GM19452 (cell line): Measurements from ENCODE around the gene GPR148.
"Not testable (repeated sequence)": the region's sequence is repeated elsewhere in the genome, so short reads cannot be mapped to it uniquely, and the experiment has no call there.

ENCODE experiments used
- ATAC-seq: cut with Tn5 transposase; IDR thresholded peaks from one replicate; pipeline ENCODE4 v1.9.1; 2021; ENCODE audit not compliant: unreplicated experiment

GPR148 gene, protein sequence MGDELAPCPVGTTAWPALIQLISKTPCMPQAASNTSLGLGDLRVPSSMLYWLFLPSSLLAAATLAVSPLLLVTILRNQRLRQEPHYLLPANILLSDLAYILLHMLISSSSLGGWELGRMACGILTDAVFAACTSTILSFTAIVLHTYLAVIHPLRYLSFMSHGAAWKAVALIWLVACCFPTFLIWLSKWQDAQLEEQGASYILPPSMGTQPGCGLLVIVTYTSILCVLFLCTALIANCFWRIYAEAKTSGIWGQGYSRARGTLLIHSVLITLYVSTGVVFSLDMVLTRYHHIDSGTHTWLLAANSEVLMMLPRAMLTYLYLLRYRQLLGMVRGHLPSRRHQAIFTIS

DNA sequence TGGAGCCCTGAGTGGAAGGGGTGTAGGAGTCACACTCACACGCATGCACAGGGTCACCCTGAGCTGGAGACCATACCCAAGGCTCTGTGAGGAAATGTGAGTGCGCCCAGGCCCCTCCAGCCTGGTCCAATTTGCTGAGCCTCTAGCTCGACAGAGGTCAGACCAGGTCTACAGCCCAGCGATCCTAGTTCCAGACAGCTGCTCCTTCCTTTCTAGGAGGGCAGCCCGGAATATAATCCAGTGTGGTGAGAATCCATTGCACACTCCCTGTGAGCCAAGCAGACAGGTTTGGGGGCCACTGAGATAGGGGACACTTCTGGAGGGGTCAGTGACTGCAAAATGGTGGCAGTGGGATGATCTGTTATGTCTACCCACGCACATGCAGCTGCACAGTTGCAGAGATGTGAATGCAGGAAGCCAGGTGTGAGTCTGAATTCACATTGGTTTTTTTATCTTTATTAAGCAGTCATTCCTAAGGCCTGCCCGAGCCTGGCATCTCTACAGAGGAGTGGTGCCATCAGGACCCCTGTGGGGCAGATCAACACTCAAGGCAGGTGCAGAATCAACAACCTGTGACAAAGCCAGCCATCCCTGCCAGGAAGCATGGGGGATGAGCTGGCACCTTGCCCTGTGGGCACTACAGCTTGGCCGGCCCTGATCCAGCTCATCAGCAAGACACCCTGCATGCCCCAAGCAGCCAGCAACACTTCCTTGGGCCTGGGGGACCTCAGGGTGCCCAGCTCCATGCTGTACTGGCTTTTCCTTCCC lies at the start of gene GPR148:
Gene GPR148, plus strand, starts transcription at position 522 of the 768 bp plus-strand sequence. Its CDS starts 82 bp downstream, at position 604.
- ATAC-seq = no peak

GRCh38 chr2:130692041-130692770 lies 36.7 kb upstream of the GPR148 start:
- ATAC-seq = not testable (repeated sequence)

GRCh38 chr2:130693474-130693873 lies 35.4 kb upstream of the GPR148 start:
- ATAC-seq = not testable (repeated sequence)

DNA sequence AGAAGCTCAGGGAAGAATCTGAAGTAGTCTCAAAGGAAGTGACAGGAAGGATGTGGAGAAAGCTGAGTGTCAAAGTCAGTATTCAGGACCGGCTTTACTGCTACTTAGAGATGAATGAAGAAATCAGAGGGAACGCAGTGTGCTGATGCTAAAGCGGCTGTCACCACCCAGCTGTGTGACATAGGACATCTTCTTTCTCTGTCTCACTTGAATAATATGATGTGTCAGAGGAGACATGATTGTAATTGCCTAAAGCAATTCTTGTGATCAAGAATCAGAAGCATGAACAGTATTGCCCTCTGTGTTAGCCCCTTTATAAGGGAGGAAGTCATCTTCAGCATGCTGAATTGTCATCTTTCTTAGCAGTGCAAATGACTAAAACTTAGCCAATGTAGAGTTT lies 25.6 kb upstream of the GPR148 start:
- ATAC-seq = not testable (repeated sequence)

DNA sequence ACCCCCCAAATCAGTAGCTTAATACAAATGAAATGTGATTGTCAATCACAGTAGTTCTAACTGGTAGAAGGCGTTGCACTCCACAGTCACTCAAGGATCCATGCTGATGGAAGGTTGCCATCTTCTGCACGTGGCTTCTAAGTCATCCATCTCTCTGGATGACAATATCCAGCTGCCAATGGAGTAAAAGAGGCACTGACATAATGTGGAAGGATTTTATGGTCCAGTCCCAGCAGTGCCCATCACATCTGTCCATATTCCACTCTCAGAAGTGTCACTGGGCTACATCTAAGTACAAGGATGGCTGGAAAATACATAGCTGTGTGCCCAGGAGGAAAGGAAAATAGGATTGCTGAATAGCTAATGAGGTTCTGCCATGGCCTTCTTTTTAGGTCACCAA lies 14.1 kb upstream of the GPR148 start:
- not testable (repeated sequence) for ATAC-seq

DNA sequence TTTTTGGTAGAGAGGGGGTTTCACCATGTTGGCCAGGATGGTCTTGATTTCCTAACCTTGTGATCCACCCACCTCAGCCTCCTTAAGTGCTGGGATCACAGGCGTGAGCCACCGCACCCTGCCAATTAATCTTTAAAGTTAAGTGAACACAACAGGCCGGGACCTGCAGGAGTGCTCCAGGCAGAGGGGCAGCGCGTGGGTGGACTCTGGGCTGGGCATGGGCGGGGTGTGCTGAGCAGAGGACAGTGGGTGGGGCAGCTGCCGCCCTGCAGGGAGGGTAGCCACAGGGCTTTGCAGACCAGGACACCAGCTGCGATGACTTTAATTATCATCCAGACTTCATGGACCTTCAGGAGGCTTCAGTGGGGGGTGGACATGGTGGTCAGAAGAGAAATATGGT lies 8.8 kb upstream of the GPR148 start:
- no peak for ATAC-seq

DNA sequence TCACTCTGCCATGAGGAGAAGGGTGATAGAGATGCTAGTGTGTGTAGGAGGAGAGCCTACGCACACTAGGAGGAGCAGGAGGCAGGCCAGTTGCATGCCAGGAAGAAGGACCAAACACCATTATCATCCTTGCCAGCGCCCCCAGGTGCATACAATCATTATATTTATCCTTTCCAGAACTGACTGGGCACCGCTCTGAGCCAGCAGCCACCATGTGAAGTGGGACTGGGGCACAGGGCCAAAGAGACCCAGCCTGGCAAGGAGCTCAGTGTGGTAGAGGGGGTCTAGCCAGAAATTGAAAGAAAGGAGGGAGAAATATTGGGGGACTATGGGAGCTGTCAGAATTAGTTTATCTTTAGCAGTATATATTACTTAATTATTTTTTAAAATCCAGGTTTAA lies 8.3 kb upstream of the GPR148 start:
- no peak for ATAC-seq

GRCh38 chr2:130724455-130724854 lies 4.4 kb upstream of the GPR148 start:
- no peak for ATAC-seq

DNA sequence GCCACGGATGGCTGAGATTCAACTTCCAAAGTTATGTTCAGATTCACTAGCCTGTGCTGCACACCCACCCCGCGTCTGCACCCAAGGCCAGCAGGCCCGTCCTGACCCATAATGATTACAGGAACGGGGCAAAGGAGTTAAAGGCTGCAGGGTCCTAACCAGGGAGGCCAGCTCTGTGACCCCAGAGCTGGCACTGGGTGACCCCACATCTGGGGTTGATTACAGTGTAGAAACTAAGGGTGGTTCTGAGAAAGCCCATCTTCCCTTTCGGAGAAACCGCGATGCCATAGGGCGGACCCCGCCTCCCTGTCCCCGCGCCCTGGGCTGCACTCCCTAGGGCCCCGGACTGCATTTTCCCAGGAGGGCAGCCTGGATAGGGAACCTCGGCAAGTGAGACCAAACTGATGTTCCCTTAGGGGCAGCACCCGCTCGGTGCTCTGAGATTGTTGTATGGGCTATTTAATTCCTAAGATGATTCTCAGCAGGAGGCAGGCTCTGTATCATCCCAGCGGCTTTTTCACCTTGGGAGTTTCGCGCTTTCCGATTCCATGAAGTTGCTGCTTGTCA lies 2.2 kb upstream of the GPR148 start:
- ATAC-seq = no peak

- peak; percentile 94 for ATAC-seq
Observed at GRCh38 chr2:130727286-130727924, 1.5 kb upstream of the GPR148 start.

GRCh38 chr2:130728007-130728454 lies 839 bp upstream of the GPR148 start:
- ATAC-seq = peak; percentile 3

DNA sequence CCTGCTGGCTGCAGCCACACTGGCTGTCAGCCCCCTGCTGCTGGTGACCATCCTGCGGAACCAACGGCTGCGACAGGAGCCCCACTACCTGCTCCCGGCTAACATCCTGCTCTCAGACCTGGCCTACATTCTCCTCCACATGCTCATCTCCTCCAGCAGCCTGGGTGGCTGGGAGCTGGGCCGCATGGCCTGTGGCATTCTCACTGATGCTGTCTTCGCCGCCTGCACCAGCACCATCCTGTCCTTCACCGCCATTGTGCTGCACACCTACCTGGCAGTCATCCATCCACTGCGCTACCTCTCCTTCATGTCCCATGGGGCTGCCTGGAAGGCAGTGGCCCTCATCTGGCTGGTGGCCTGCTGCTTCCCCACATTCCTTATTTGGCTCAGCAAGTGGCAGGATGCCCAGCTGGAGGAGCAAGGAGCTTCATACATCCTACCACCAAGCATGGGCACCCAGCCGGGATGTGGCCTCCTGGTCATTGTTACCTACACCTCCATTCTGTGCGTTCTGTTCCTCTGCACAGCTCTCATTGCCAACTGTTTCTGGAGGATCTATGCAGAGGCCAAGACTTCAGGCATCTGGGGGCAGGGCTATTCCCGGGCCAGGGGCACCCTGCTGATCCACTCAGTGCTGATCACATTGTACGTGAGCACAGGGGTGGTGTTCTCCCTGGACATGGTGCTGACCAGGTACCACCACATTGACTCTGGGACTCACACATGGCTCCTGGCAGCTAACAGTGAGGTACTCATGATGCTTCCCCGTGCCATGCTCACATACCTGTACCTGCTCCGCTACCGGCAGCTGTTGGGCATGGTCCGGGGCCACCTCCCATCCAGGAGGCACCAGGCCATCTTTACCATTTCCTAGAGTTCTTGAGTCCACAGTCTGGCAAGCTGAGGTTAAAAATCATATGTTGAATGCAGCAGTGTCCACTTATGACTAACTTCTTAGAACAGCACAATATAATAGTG lies 741 bp downstream of the GPR148 start:
- no peak for ATAC-seq

- not testable (repeated sequence) for ATAC-seq
Observed at GRCh38 chr2:130732257-130732656, 3.4 kb downstream of the GPR148 start.

GRCh38 chr2:130735200-130735599 lies 6.3 kb downstream of the GPR148 start:
- ATAC-seq = no peak

DNA sequence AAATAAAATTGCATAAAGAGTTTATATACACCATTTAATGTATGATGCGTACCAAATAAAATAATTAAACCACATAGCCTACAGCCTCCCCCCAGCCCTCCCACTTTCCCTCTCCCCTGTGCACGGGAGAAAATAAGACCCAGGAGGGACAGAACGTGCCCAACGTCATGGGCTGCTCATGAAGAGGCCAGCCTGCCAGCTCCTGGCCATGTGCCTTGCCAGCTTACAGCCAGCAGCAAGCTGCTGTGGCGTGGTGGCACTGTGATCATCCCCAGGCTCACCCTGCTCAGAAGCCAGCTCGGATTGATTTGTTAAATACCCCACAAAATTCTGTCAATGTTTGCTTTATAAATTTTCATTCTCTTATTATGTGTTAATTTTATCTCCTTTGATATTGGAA lies 7.6 kb downstream of the GPR148 start:
- no peak for ATAC-seq

DNA sequence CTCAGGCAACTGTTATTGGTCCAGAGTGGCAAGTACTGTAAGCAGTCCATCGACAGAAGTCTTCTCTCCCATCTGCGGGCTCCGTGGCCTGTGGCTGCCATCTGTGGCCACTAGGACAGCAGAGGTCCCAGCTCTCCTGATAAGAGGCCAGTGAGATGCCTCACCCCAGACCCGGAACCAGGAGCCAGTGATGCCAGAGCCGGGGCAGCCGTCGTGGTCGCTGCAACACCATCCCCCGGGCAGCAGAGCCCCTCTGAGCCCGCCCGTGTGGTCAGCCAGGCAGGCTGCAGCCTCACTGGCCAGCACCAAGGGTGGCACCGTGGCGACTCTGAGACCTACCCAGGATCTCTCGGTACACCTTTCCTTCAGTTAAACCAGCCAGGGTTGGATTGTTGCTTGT lies 8.7 kb downstream of the GPR148 start:
- no peak for ATAC-seq

- no peak for ATAC-seq
Observed at GRCh38 chr2:130740671-130741070, 11.8 kb downstream of the GPR148 start.

GRCh38 chr2:130743278-130743677 lies 14.4 kb downstream of the GPR148 start:
- ATAC-seq = no peak

DNA sequence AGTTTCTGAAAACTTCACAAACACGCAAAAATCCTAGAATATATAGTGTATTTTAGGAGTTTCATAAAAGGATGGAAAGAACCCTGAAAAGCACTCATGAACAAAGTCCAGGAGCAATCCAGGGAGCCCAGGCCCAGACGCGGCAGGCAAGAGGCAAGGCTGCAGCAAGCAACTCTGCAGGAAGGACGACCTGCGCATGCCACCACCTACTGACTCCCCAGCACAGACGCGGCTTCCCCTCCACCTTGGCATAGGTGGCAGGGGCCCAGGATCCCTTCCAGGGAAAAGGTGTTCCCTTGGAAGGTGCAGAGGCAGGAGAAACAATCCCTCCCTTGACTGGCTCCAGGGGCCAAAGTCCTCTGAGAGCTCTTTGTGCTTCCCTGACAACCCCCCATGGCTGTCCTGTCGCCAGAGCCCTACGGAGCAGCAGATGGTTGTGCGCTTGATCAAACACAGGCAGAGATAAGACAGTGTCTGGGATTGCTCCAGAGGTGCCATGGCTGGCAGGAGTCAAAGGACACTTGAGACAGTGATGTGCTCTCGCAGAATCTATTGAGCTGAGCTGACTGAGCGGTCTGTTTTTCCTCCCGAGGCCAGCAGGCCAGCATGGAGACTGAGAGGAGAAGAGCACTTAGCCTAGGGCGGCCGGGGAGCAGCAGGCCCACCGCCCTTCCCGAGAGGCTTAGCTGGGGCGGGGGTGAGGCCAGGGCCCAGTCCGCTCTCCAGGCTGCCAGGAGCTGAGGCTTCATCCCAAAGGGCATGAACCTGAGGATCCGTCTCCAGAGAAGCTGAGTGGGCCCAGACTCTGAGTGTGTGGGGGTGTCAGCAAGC lies 15.6 kb downstream of the GPR148 start:
- no peak for ATAC-seq
